Activated naive CD4-positive, alpha-beta T cell (primary cell): ENCODE results near the gene DNAH10.

Experiments
- DNase-seq, 4 experiments: peaks; one replicate each; lab custom pipeline; 2025; lab: John Stamatoyannopoulos, UW

Gene DNAH10

DNA sequence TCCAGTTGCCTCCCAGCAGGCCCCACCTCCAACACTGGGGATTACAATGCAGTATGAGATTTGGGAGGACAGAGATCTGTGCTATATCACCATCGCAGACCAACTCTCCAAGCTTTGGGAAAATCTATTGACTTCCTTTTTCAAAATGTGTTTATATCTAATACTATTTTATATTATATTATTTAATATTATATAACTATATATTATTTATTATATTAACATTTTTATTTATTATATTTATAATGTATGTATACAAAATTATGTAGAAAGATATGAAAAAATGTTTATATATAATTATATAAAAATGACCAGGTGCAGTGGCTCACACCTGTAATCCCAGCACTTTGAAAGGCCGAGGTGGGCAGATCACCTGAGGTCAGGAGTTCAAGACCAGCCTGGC is 36.4 kb downstream of the DNAH10 start:
- DNase-seq: no peak

DNA sequence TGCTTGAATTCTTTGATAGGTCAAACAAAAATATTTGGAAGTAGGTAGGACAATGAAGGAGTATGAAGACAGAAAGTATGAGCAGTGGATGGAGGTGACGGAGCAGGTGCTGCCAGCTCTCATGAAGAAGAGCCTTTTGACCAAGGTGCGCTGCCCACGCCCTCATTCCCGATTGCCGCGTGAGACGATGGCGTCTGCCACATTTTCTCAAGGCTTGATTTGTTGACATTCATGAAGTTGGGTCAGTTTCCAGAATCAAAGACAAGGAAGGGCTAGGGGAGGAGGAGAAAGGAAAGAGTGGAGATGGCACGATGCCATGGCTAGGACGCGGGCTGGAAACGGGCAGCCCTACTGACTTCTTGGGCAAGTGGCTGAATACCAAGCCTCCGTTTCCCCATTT is 37.1 kb downstream of the DNAH10 start:
- DNase-seq: no peak

DNA sequence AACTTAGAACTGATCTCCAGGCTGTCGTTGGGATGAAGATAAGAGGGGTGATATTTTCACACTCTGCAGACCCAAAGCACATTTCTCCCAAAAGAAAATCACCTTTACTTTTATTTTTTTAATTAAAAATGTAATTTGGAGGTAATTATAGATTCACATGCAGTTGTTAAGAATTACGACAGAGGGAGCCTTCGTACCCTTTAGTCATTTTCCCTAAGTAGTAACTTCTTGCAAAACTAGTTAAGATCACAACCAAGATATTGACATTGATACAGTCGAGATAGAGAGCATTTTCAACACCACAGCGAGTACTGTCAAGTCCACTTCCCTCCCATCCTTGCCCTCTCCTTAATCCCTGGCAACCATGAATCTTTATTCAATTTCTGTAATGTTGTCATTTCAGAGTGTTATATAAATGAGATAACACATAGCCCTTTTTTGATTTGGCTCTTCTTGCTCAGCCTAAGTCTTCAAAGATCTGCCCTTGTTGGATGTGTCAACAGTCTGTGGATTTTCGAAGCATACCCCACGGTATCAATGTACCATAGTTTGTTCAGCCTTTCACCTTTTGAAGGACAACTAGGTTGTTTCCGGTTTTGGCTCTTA is 39.6 kb downstream of the DNAH10 start:
- DNase-seq: no peak

DNA sequence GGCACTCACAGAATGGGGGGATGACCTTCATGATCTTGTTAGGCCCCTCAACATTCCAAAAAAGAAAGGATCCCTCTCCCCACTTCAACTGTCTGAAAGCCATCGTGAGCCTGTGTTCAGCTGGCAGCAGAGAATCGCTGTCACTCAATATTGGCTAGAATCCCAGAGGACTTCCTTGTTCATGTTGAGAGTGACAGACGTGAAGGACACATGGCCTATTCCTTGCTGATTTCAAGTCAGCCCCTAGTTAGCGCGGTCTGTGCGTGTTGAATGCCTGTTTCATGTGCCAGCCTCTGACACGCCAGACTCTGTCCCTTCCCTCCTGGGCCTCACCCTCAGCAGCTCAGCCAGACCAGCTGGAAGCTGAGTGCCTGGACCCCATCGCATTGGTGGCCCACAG is 43.1 kb downstream of the DNAH10 start:
- DNase-seq: no peak

DNA sequence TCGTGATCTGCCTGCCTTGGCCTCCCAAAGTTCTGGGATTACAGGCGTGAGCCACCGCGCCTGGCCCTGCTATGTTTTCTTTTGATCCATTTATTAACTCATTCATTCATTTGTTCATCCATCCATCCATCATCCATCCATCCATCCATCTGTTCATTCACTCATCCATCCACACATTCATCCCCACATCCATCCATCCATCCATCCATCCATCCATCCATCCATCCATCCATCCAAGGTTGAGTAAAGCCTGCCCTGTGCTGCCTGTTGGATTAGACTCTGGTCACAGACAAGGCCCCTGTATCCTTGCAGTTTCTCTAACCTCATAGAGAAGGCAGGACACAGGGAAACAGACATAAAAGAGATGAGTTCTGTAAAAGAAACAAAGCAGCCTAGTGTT is 44.9 kb downstream of the DNAH10 start:
- DNase-seq: no peak

DNA sequence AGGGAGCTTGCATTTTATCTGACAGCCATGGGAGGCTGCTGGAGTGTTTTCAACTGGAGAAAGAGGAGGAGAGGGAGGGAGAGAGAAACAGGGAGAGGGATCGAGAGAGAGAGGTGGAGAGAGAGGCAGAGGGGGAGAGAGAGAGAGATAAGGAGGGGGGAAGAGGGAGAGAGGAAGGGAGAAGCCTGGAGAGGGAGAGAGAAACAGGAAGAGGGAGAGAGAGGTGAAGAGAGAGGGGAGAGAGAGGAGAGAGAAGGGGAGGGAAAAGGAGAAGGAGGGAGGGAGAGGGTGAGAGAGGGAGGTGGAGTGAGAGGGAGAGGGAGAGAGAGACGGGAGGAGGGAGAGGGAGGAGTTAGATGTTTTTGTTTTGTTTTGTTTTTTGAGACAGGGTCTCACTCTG is 45.6 kb downstream of the DNAH10 start:
- DNase-seq: no peak

DNA sequence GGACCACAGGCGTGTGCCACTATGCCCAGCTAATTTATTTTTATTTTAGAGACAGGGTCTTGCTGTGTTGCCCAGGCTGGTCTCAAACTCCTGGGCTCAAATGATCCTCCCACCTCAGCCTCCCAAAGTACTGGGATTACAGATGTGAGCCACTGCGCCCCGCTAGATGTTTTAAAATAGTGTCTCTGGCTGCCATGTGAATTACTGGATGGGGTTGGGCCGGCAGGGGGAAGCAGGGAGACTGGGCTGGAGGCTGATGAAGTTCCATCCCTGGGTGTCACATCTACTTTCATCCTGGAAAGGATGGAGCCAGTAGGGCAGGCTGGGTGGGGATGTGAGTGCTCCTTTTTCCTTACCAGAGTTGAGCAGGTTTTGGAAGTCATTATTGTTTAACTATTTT is 46.1 kb downstream of the DNAH10 start:
- no peak for DNase-seq

DNA sequence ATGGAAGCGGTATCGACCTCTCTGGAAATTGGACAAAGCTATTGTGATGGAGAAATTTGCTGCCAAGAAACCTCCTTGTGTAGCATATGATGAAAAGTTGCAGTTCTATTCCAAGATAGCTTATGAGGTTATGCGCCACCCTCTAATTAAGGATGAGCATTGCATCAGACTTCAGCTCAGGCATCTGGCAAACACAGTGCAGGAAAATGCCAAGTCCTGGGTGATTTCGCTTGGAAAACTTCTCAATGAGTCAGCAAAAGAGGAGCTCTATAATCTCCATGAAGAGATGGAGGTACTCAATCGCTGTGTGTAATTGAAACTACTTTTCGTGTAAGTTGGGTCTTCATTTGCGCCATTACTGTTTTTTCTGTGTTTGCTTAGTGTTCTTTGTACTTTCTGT is 51.2 kb downstream of the DNAH10 start:
- no peak for DNase-seq

DNA sequence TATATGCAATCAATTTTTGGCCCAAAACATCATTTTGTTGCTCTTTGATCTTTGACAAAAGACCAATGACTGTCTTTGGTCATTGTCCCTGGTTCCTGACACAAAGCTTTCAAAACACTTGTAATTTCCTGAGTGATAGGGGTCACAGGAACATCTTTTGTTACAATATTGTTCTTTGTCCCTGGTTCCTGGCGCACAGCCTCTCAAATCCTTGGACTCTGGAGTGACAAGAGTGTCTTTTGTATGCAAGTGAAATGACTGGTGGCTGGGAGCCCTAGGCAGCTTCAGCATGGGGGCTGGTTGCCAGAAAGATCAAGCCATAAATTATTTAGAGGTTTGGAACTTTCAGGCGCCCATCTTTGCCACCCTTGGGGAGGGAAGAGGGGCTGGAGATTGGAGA is 53.9 kb downstream of the DNAH10 start:
- no peak for DNase-seq

DNA sequence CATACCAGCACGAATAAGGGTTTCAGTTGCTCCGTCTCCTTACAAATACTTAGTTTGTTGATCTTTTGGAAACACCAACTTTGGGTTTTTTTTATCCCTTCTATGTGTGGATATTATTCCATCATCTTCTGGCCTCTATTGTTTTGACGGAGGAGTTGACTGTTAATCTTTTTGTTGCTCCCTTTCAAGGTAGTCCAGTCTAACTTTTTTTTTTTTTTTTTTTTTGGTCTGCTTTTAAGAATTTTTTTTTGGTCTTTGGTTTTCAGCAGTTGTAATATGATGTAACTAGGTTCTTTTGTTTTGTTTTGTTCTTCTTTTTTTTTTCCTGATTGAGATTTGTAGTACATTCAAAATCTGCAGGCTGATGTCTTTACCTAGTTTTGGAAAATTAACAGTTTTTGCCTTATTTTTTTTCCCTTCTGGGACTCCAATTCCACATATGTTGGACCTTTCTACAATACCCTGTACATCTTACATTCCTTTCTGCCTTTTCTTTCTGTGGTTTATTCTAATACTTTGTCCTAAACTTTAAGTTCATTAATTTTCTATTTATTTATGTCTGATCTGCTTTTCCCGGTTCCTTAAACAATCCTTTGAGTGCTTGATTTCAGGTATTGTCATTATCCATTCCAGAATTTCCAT is 54.9 kb downstream of the DNAH10 start:
- no peak for DNase-seq

DNA sequence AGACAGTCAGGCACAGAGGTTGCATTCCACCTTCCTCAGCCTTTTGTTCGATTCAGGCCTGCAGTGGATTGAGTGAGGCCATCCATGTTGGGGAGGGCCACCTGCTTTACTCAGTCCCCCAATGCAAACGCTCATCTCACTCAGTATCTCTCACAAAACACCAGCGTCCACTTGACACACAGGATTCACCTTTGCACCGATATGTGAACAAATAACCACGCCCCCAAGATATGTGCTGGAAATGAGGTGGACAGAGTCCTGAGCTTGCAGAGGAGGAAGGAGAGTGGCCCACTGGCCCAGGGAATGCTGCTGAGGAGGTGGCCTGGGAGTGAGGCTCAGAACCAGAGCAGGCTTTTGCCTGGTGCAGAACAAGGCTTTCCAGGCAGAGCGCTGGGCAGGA is 60.7 kb downstream of the DNAH10 start:
- DNase-seq: no peak

DNA sequence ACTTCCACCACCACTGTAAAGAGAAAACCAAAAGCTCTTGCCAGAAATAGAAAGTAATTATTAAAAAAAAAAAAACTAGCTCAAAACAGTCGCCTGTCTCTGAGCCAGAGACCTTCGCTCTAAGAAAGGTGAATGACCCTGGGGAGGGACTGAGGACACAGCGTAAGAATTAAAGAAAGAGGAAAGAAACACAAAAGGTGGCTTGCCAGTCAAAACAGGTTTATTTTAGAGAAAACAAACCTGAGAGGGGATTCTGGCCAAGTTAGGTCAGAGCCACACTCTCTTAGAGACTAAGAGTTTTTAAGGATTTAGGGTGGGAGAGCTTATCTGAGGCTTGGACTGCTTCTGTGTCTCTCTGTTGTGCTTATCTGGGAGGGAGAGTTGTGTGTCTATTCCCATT is 66.0 kb downstream of the DNAH10 start:
- DNase-seq: no peak

DNA sequence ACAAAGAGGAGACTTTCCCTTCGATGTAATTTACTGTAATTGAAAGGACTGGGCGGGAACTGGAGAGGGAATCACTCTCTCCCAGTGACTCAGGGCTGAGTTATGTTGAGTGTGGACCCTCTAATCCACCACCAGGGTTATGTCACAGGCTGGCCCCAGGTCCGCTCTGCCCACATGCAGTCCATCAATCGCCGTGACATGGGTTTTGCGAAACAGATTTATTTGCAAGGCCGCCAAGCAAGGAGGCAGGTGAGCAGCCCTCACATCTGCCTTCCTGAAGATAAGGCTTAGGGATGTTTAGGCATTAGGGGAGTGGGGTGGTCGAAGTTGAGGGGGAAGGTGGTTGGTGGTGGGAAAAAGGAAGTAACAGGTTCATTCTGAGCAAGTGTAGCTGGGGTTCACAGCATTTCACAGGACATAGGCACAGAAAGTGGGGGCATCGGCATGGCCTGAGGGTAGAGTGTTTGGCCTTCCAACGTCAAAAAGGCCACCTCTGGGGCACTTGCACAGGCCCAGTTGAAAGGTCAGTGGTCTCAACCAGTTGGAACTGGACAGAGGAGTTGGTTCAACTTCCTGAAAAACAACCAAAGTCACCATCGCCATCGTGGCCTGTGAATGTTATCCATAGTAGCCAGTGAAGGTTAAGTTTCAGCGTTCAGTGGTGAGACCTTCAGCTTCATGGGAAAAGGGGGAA is 66.9 kb downstream of the DNAH10 start:
- no peak for DNase-seq

DNA sequence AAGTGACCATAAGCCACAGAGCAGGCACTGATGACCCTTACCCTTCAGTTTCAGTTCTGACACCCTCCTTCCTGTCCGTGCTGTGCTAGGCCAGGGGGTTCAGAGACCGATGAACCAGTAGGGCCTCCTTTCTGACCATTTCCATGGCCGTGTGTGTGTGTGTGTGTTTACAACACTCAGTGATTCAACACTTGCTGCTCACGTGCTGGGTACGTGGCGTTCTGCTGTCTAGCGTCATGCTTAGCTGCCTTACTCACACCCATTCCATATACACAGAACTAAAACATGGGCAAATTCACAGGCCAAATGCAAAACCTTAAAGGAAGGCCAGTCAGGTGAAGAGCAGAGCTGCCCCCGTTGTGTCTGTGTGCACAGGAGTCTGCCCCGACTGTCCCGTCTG is 67.5 kb downstream of the DNAH10 start:
- DNase-seq: no peak

DNA sequence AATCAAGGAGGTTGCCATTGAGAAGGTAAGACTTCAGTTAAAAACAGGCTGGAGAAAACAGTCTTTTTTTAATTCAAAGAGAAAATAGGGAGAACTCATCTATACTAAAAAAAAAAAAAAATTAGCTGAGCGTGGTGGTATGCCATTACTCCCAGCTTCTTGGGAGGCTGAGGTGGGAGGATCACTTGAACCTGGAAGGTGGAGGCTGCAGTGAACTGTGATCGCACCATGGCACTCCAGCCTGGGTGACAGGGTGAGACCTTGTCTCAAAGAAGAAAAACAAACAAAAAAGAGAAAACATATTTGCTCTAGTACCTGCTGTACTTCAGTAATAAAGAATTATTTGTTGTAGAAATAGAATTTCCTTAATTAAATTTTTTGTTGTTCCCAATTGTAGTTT is 68.6 kb downstream of the DNAH10 start:
- no peak for DNase-seq

DNA sequence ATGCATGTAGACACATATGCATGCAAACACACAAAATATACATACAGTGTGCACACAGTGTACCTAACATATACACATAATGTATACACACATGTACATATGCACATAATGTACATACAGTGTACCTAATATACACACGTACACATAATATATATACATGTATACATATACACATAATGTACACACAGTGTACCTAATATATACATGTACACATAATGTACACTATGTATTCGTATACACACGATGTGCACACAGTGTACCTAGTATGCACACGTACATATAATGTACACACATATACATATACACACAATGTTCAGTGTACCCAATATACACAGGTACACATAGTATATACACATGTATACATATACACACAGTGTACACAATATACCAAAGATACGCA is 70.0 kb downstream of the DNAH10 start:
- no peak for DNase-seq

DNA sequence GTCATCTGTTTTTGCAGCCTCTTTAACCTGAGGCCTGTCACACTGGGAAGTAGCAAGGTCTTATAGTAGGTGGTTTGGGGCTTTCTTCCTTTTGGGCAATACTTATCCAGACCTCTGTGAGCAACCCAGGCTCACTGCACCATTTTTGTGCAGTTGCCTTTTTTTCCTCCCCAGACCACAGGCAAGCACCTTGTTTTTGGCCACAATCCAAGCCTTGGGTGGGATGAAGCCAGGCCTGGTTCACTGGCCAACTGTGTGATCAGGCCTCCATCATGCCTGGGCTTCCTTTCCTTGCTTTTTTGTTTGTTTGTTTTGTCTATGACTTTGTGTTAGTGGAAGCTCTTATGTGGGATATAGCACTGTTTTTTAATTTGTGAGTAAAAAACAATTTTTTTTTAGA is 71.7 kb downstream of the DNAH10 start:
- no peak for DNase-seq

DNA sequence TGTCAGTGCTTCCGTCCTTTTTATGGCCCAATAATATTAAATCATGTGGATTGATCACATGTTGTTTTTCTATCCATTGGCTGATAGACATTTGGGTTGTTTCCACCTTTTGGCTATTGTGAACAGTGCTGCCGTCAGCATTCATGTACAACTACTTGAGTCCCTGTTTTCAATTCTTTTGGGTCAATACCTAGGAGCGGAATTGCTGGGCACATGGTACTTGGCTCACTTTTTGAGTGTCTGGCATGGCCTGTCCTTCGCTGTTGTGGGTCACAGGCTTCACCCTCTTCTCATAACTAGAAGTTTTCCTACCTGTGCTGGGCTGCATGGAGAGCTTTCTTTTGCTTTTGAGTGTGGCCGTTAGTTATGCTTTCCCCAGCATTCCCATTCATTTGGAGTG is 72.7 kb downstream of the DNAH10 start:
- no peak for DNase-seq

DNA sequence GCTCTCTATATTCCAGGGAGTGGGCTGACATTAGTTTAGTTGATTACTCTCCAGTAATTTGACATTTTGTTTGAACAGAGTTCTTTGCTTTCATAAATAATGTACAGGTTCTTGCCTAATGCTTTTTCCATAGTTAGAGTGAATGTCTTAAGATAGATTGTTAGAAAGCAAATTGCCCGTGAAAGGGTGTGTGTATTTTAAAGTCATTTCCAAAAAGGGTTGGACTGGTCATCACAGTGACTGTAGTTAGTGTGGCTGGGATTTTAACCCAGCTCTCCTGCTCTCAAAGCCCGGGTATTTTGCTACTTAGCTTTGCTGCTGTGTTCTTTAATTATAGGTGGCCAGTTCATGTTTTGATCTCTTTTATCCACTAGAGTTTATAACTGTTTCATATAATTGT is 74.2 kb downstream of the DNAH10 start:
- DNase-seq: no peak

DNA sequence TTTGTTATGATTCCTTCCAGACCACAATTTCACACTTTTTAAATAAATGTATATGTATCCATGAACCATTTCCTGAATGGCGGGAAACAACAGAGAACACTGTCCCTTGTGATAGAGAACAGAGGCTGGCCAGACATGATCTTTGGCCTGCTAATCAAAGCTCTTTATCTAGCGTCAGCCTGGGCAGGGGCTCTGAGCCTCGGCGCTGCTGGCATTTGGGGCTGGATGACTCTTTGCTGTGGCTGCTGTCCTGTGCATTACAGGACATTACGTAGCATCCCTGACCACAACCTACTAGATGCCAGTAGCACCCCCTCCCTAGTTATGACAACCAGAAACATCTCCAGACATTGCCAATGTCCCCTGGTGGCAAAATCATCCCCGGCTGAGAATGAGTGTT is 77.7 kb downstream of the DNAH10 start:
- no peak for DNase-seq

DNA sequence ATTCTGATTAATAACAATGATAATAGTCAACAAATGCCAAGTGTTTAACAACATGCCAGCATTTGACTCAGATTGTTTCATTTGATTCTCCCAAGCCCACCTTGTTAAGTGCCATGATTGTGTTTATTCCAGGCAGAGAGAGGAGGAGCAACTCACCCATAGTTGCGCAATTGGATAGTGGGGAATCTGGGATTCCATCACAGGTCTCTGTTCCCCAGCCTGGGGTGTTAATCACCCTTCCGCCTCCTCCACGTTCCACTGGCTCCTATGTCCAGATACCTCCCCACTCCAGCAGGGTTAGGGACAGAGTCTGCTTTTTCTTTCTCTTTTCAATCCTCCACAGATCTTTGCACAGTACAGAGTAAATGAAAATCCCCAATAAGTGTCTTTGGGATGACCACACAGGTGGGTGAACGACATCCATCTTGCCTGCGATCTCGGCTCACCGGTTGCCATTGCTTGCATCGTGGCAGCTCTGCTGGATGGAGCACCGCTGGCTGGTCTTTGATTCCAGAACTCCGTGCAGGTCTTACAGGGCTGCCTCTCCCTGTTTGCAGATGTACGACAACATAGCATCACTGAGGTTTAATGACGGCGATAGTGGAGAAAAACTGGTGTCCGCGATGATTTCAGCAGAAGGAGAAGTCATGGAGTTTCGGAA is 78.8 kb downstream of the DNAH10 start:
- DNase-seq: no peak

DNA sequence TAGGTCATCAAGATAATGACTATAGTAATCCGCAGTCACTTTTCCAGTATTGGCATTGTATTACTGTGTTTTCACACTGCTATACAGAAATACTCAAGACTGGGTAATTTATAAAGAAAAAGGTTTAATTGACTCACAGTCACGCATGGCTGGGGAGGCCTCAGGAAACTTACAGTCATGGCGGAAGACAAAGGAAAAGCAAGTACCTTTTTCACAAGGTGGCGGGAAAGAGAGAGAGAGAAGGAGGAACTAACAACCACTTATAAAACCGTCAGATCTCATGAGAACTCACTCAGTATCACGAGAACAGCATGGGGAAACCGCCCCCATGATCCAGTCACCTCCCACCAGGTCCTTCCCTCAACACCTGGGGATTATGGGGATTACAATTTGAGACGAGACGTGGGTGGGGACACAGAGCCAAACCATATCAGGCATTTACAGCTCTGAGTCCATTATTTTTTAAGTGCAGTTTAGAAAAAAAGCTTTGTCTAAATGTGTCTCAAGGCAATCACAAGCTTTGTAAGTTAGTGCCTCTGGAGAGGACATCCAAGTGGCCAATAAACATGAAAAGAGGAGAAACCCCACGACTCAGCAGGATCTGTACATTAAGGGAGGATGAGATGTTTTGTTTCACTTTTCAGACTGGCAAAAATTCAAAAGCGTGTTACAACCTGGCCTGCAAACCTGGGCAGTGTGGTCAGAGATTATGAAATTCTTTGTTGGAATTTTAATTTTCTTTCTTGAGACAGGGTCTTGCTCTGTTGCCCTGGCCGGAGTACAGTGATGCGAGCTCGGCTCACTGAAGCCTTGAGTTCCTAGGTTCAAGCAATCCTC is 82.0 kb downstream of the DNAH10 start:
- no peak for DNase-seq
